HUES64 (cell line): ENCODE measurements around the gene FRMD8.
"Not testable (repeated sequence)": the region's sequence is repeated elsewhere in the genome, so short reads cannot be mapped to it uniquely, and the experiment has no call there.

Experiments used
- H3K27ac ChIP-seq: 2 replicates; pipeline ENCODE4 v1.7.0; 2013; ENCODE audit warnings: low read depth, low read length, inconsistent platforms
- H3K27me3 ChIP-seq: 2 replicates; pipeline ENCODE4 v1.6.1; 2013; ENCODE audit warnings: mild to moderate bottlenecking, low read length; ENCODE audit not compliant: insufficient read depth
- H3K36me3 ChIP-seq: 2 replicates; pipeline ENCODE4 v1.6.1; 2013; ENCODE audit warnings: mild to moderate bottlenecking, low read length; ENCODE audit not compliant: insufficient read depth
- H3K4me1 ChIP-seq: 2 replicates; pipeline ENCODE4 v1.6.1; 2013; ENCODE audit warnings: mild to moderate bottlenecking, low read length, moderate library complexity; ENCODE audit not compliant: insufficient read depth
- H3K4me3 ChIP-seq: 2 replicates; pipeline ENCODE4 v1.5.1; 2013; ENCODE audit warnings: mild to moderate bottlenecking, low read length, moderate library complexity
- H3K9ac ChIP-seq: 2 replicates; pipeline ENCODE4 v1.6.1; 2013; ENCODE audit warnings: mild to moderate bottlenecking, low read depth, low read length
- H3K9me3 ChIP-seq: 2 replicates; pipeline ENCODE4 v1.6.1; 2013; ENCODE audit warnings: low read depth, low read length; ENCODE audit not compliant: insufficient read depth
- WGBS: fragments of 150-250, 120-280 bp; methylation state at CpG from one replicate; pipeline ENCODE4 v1.1.7; 2013; ENCODE audit warnings: missing lambda C conversion rate; 5-methylcytosine and 5-hydroxymethylcytosine counted together

The FRMD8 gene

GRCh38 chr11:65445101-65445603, 58.7 kb downstream of the FRMD8 start:
- H3K4me3 ChIP-seq, result no peak overlapping the region
- H3K9ac ChIP-seq, result no peak overlapping the region
- H3K27ac ChIP-seq, result no peak overlapping the region
- 95% methylated on average over 15 of the region's 15 CpGs for WGBS
- H3K9me3 ChIP-seq, result no peaks in the 10 kb centered on the region
- 0 out of 2 replicates have a peak, but pooled peaks cover 2% of the 10 kb centered on the region for H3K36me3 ChIP-seq
- H3K27me3 ChIP-seq, result no peaks in the 10 kb centered on the region
- H3K4me1 ChIP-seq, result 0 out of 2 replicates have a peak, but pooled peaks cover 4% of the 10 kb centered on the region

GRCh38 chr11:65445604-65446445, 59.4 kb downstream of the FRMD8 start:
- 0 out of 2 replicates have a peak, but pooled peaks cover 4% of the 10 kb centered on the region for H3K4me1 ChIP-seq

GRCh38 chr11:65446446-65447277, 60.2 kb downstream of the FRMD8 start:
- 0 out of 2 replicates have a peak, but pooled peaks cover 2% of the 10 kb centered on the region for H3K36me3 ChIP-seq
- H3K9ac ChIP-seq, result no peak overlapping the region
- 94% methylated on average over 11 of the region's 11 CpGs for WGBS
- no peaks in the 10 kb centered on the region for H3K9me3 ChIP-seq
- H3K27me3 ChIP-seq, result no peaks in the 10 kb centered on the region
- no peak overlapping the region for H3K27ac ChIP-seq
- 0 out of 2 replicates have a peak, but pooled peaks cover 4% of the 10 kb centered on the region for H3K4me1 ChIP-seq
- no peak overlapping the region for H3K4me3 ChIP-seq

More at GRCh38 chr11:65445604-65446445, 59.4 kb downstream of the FRMD8 start:
- no peak overlapping the region for H3K9ac ChIP-seq
- no peaks in the 10 kb centered on the region for H3K9me3 ChIP-seq
- H3K36me3 ChIP-seq, result 0 out of 2 replicates have a peak, but pooled peaks cover 2% of the 10 kb centered on the region
- H3K27ac ChIP-seq, result no peak overlapping the region
- H3K27me3 ChIP-seq, result no peaks in the 10 kb centered on the region
- 90% methylated on average over 11 of the region's 11 CpGs for WGBS
- H3K4me3 ChIP-seq, result no peak overlapping the region

- Histone ChIP-seq H3K4me3 (no peak overlapping the region), H3K4me1 (0 out of 2 replicates have a peak, but pooled peaks cover 4% of the 10 kb centered on the region), H3K36me3 (0 out of 2 replicates have a peak, but pooled peaks cover under 1% of the 10 kb centered on the region), H3K27me3 (no peaks in the 10 kb centered on the region), H3K9me3 (no peaks in the 10 kb centered on the region), H3K9ac (no peak overlapping the region), H3K27ac (no peak overlapping the region)
- WGBS, result 95% methylated on average over 2 of the region's 2 CpGs
These were observed 61.6 kb downstream of the FRMD8 start for GRCh38 chr11:65448074-65448417.

- H3K4me3 ChIP-seq, result no peak overlapping the region
- no peak overlapping the region for H3K9ac ChIP-seq
- H3K36me3 ChIP-seq, result no peaks in the 10 kb centered on the region
- no peaks in the 10 kb centered on the region for H3K9me3 ChIP-seq
- no peak overlapping the region for H3K27ac ChIP-seq
- WGBS, result 73% methylated on average over 3 of the region's 3 CpGs
- 0 out of 2 replicates have a peak, but pooled peaks cover 4% of the 10 kb centered on the region for H3K4me1 ChIP-seq
- H3K27me3 ChIP-seq, result no peaks in the 10 kb centered on the region
These were observed 62.1 kb downstream of the FRMD8 start for GRCh38 chr11:65448418-65449105.

- not testable (repeated sequence) for H3K9me3 ChIP-seq, H3K9ac ChIP-seq, H3K27ac ChIP-seq, H3K4me1 ChIP-seq, H3K4me3 ChIP-seq, H3K36me3 ChIP-seq
- peaks cover 20% of the 10 kb centered on the region for H3K27me3 ChIP-seq
- 91% methylated on average over 10 of the region's 30 CpGs for WGBS
These were observed 64.9 kb downstream of the FRMD8 start for GRCh38 chr11:65451301-65451700.

GRCh38 chr11:65452259-65452658, 65.8 kb downstream of the FRMD8 start:
- H3K27ac ChIP-seq, H3K9me3 ChIP-seq, H3K9ac ChIP-seq, H3K4me3 ChIP-seq, H3K4me1 ChIP-seq, H3K36me3 ChIP-seq: not testable (repeated sequence)
- WGBS, result 91% methylated on average over 1 of the region's 3 CpGs
- peaks cover 29% of the 10 kb centered on the region for H3K27me3 ChIP-seq

- WGBS, result 88% methylated on average over 7 of the region's 8 CpGs
- Histone ChIP-seq H3K4me1 (0 out of 2 replicates have a peak, but pooled peaks cover 4% of the 10 kb centered on the region), H3K36me3 (no peaks in the 10 kb centered on the region), H3K27me3 (peaks cover 36% of the 10 kb centered on the region), H3K9ac (no peak overlapping the region), H3K27ac (no peak overlapping the region), H3K9me3 (no peaks in the 10 kb centered on the region), H3K4me3 (no peak overlapping the region)
These were observed 66.5 kb downstream of the FRMD8 start for GRCh38 chr11:65452806-65453490.

- H3K36me3 ChIP-seq, result no peaks in the 10 kb centered on the region
- H3K27me3 ChIP-seq, result peaks cover 50% of the 10 kb centered on the region
- 92% methylated on average over 10 of the region's 10 CpGs for WGBS
- H3K27ac ChIP-seq, result no peak overlapping the region
- H3K4me3 ChIP-seq, result peak overlapping the region; percentile 47; the same call in 1 of the 2 replicates
- H3K9ac ChIP-seq, result no peak overlapping the region
- no peaks in the 10 kb centered on the region for H3K9me3 ChIP-seq
- 0 out of 2 replicates have a peak, but pooled peaks cover 1% of the 10 kb centered on the region for H3K4me1 ChIP-seq
These were observed 67.9 kb downstream of the FRMD8 start for GRCh38 chr11:65454311-65454695.

- WGBS, result 93% methylated on average over 47 of the region's 47 CpGs
- Histone ChIP-seq H3K4me1 (0 out of 2 replicates have a peak, but pooled peaks cover 2% of the 10 kb centered on the region), H3K9ac (no peak overlapping the region), H3K36me3 (no peaks in the 10 kb centered on the region), H3K4me3 (peak overlapping the region; percentile 47), H3K9me3 (no peaks in the 10 kb centered on the region), H3K27me3 (peaks cover 55% of the 10 kb centered on the region), H3K27ac (no peak overlapping the region)
These were observed 68.4 kb downstream of the FRMD8 start for GRCh38 chr11:65454696-65455456.
